GM19035 (cell line): ENCODE measurements around the gene KIF4B.
A peak's percentile ranks its signal among the peaks of the same experiment; 100 is the strongest.
"Not testable (repeated sequence)": the region's sequence is repeated elsewhere in the genome, so short reads cannot be mapped to it uniquely, and the experiment has no call there.

ENCODE experiments used
- ATAC-seq: cut with Tn5 transposase; IDR thresholded peaks from one replicate; pipeline ENCODE4 v1.9.1; 2021; ENCODE audit not compliant: unreplicated experiment

KIF4B gene

GRCh38 chr5:155008669-155009068 lies 4.9 kb upstream of the KIF4B start:
- no peak for ATAC-seq

- ATAC-seq, result no peak
These were observed 2.7 kb upstream of the KIF4B start for GRCh38 chr5:155010881-155011280.

- ATAC-seq, result no peak
These were observed 1.7 kb downstream of the KIF4B start for GRCh38 chr5:155015239-155015638.

GRCh38 chr5:155017610-155018009 lies 4.1 kb downstream of the KIF4B start:
- peak; percentile 94 for ATAC-seq

GRCh38 chr5:155019601-155020226 lies 6.2 kb downstream of the KIF4B start:
- no peak for ATAC-seq

DNA sequence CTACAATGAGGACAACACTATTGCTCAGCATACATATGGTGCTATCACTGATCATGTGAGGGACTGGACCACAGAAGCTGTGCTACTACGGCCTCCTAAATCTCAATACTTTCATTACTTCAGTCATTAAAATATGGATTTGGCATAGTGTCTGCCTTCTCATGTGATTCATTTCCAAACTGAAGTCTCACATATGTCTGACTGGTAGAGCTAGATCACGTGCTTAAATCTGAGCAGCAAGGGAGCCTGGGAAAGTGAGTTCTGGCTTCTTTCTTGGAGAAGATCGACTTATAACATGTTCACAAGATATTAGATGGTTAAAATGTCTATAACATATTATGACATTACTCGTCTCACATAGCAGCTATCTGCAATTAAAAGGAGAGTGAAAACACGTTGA lies 8.3 kb downstream of the KIF4B start:
- no peak for ATAC-seq

DNA sequence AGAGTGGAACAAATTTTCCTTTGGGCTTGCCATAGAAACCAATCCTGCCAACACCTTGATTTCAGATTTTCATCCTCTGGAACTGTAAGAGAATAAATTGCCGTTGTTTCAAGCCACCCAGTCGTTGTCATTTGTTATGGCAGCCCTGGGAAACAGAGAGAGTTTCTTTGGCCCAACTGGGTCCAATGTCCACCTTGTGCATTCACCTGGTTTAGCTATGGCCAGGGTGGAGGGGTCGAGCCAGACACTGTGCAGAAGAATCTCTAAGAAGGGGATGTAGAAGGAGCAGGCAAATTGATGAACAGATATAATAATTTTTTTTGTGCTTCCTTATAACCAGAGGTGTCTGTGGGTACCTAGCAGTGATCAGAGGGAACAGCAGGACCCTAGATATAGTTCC lies 9.8 kb downstream of the KIF4B start:
- no peak for ATAC-seq

DNA sequence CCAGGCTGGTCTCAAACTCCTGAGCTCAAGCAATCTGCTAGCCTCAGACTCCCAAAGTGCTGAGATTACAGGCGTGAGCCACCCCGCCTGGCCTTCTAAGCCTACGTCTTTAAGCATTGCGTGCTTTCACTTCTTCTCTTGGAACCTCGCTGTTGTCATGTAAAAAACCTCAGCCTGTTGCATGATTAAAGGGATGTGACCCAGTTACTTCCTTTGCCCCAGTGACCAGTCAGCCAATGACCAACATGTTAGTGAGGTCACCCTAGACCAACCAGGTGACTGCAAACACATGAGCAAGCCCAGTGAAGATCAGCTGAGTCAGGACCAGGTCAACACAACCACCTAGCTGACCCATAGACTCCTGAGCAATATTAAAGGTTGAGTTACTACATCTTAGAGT lies 10.5 kb downstream of the KIF4B start:
- no peak for ATAC-seq

DNA sequence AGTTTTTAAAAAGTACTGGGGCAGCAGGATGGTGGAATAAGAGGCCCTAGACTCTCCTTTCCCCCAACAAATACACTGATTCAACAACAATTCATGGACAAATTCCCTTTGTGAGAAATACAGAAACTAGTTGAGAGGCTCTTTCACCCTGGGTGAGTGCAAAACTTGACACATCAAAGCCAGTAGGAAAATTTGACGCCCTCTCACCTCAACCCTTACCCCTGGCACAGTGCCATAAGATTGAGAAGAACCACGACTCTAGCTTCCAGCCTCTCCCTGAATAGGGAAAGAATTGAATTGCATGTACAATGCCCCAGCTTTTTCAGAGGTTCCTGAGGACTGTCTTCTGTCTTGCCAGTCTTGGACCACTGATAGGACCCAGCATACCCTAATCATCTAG lies 12.3 kb downstream of the KIF4B start:
- ATAC-seq, result no peak

GRCh38 chr5:155027993-155028629 lies 14.6 kb downstream of the KIF4B start:
- ATAC-seq, result no peak

DNA sequence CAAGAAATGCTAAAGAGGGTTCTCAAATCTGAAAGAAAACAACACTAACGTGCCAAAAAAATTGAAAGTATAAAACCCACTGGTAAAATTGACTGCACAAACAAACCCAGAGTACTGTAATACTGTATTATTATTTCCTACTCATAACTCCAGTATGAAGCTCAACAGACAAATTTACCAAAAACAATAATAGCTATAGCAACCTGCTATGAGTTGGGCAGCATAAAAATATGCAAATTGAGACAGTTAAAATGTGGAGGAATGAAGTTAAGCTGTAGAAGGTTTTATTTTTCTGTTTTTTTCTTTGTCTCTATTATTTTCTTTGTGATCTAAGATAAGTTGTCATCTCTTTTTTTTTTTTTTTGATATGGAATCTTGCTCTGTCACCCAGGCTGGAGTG lies 15.7 kb downstream of the KIF4B start:
- ATAC-seq, result no peak

DNA sequence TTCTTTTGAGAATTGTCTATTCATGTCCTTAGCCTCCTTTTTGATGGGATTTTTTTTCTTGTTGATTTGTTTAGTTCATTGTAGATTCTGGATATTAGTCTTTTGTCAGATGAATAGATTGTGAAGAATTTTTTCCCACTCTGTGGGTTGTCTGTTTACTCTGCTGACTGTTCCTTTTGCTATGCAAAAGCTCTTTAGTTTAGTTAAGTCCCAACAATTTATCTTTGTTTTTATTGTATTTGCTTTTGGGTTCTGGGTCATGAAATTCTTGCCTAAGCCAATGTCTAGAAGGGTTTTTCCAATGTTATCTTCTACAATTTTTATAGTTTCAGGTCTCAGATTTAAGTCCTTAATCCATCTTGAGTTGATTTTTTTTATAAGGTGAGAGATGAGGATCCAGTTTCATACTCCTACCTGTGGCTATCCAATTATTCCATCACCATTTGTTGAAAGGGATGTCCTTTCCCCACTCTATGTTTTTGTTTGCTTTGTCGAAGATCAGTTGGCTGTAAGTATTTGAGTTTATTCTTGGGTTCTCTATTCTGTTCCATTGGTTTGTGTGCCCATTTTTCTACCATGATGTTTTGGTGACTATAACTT lies 20.7 kb downstream of the KIF4B start:
- not testable (repeated sequence) for ATAC-seq

GRCh38 chr5:155035087-155035486 lies 21.5 kb downstream of the KIF4B start:
- not testable (repeated sequence) for ATAC-seq

- no peak for ATAC-seq
These were observed 27.6 kb downstream of the KIF4B start for GRCh38 chr5:155040984-155041653.

- no peak for ATAC-seq
These were observed 31.0 kb downstream of the KIF4B start for GRCh38 chr5:155044591-155044990.

DNA sequence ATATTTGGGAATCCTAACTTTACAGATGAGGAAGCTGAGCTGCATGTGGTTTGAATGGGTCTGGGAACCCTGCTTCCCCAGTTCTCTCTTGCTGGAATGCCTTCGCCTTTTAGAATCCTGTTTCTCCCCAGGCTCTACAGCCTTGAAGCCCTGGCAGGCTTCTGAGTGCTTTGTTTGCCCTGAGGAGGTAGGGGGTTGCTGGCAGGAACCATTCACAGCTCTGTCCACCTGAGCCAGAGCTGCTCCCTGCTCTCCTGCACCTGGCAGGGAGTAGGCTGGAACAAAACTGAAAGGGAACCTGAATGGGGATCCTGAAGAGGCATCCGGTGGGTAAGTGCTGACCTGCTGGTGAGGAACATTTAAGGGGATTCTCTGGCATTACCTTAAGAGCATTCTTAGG lies 33.0 kb downstream of the KIF4B start:
- no peak for ATAC-seq

GRCh38 chr5:155047818-155048217 lies 34.3 kb downstream of the KIF4B start:
- ATAC-seq, result no peak

DNA sequence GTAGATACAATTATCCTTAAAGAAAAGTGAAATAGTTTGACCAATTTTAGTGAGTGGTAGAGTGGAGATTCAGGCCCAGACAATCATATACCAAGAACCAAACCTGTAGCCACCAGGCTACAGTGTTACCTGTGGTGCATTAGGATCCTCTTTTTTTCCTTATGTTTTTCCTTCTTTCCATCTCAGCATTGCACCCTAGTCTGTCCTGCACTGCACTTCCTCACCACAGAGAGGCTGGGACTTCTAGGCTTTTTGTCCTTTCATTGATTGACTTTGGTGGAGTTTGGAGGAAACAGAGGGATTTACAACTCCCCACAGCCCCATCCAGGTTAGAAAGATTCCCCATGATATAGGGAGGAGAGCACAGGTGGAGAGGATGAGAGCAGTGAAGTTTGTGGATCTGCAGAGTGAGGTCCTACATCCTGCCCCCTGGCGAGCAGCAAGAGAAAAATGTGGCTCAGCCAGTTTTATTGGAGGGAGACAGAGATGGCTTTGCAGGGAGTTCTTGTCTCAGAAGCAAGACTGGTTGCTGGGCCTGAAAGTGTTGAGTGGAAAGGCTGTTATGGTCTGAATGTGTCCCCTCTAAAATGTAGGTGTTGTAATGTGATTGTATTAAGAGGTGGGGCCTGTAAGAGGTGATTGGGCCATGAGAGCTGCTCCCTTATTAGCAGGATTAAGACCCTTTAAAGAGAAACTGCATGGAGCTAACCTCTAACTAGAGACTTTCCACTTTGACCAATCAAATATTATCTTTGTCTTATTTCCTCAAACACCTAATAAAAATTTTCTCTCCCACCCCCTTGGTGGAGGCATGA lies 36.2 kb downstream of the KIF4B start:
- no peak for ATAC-seq

DNA sequence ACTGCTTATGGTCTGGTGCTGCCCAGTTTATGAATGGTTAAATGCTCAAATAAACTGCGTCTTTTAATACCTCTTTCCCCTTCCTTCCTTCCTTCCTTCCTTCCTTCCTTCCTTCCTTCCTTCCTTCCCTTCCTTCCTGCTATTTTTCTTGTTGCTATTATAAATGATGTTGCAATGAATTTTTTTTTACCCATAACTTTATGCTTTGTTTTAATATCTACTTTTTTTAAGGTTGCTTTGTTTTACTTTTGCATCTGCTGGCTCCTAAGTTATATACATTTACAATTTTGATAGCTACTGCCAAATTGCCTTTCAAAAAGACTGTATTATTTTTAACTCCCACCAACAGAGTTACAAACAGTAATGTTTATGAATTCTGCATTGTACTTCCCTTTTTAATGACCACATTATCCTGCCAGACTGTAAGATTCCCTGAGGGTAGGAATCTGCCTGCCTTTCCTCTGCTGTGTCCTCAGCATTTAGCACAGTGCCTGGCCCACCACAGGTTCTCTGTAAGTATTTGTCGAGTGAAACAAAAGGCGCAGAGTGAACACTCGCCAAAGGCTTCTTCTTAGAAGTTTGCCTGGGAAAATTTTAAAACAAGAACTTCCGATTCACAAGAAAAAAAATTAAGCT lies 36.9 kb downstream of the KIF4B start:
- ATAC-seq, result no peak

DNA sequence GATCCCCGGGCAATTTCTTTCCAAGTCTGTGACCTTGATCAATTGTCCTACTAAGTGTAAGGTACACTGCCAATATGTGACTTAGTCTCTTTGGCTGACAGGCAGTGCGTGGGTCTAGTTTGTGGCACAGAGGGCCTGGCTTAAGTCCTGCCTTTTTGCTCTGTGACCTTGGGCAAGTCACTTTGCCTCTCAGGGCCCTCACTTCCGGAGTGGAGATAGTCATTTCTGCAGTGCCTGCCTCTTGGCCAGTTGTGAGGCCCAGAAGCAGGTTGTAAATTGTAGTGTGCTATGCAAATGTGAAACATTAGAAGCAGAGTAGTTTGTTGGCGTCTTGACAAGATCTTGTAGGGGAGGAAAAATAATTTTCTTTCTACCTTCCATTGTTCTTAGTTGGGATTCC lies 39.0 kb downstream of the KIF4B start:
- ATAC-seq, result no peak

- ATAC-seq, result no peak
These were observed 39.9 kb downstream of the KIF4B start for GRCh38 chr5:155053501-155053900.
